Chondrocyte (in vitro differentiated cells): ENCODE measurements around the gene USP36. TPM values are rescaled to one million over a fixed set of nuclear protein-coding genes. Genes with fewer than 3 reads are reported as not detected.
A peak's percentile ranks its signal among the peaks of the same experiment; 100 is the strongest.

ENCODE experiments used
- DNase-seq: peaks from one replicate; pipeline ENCODE4 v3.0.0; 2021; ENCODE audit warnings: mixed read lengths, low spot score
- H3K27ac Mint-ChIP-seq: one replicate; pipeline ENCODE4 v1.8.0; 2021; ENCODE audit warnings: mild to moderate bottlenecking, moderate library complexity, mixed read lengths; ENCODE audit not compliant: unreplicated experiment
- H3K27me3 Mint-ChIP-seq: 2 replicates; pipeline ENCODE4 v1.8.0; 2021; ENCODE audit warnings: low read depth, mixed read lengths
- H3K36me3 Mint-ChIP-seq: 2 replicates; pipeline ENCODE4 v1.8.0; 2021; ENCODE audit warnings: low read depth, mixed read lengths
- H3K4me1 Mint-ChIP-seq: 2 replicates; pipeline ENCODE4 v1.8.0; 2021; ENCODE audit warnings: low read depth, mild to moderate bottlenecking, mixed read lengths
- H3K4me3 Mint-ChIP-seq: one replicate; pipeline ENCODE4 v1.8.0; 2021; ENCODE audit warnings: mild to moderate bottlenecking, moderate library complexity, mixed read lengths; ENCODE audit not compliant: unreplicated experiment
- H3K9me3 Mint-ChIP-seq: 2 replicates; pipeline ENCODE4 v1.8.0; 2021; ENCODE audit warnings: low read depth, mixed read lengths
- CTCF ChIP-seq: fragments of 200-600 bp; sonication (generic); IDR thresholded peaks from 2 replicates; pipeline ENCODE4 v1.5.0; 2021; ENCODE audit warnings: antibody characterized with exemption, mild to moderate bottlenecking, moderate library complexity
- total RNA-seq: library from RNA; stranded (reverse); gene quantifications from 3 replicates; pipeline ENCODE4 v1.2.1, GENCODE V29; 2021

USP36 gene
- total RNA-seq, 1 donor from 2014 or later: 45.1 TPM

DNA sequence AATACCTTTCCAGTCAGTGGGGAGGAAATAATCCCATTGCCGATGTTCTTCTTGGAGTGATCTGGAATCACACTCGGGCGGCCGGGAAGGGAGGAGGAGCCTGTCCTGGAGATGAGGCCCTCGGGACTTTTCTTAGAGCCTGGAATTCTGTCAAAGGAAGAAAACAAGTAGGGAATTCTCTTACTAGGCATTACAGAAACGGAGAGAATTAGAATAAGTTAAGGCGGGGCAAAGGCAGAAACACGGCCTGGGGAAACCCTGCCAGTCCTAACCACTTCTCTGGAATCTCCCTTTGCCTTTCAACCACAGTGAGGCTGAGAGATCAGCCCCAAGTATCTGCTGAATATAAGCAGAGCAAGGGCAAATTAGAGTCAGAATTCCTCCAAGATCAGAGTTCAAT is 27.8 kb downstream of the USP36 start:
- H3K4me1 Mint-ChIP-seq: no peaks in the 10 kb centered on the region
- no peak overlapping the region for H3K4me3 Mint-ChIP-seq

GRCh38 chr17:78808163-78808562 is 32.5 kb downstream of the USP36 start:
- TF ChIP-seq CTCF: no peak
- no peak for DNase-seq
- peaks cover 61% of the 10 kb centered on the region for H3K36me3 Mint-ChIP-seq
- H3K4me3 Mint-ChIP-seq: no peak overlapping the region
- no peaks in the 10 kb centered on the region for H3K4me1 Mint-ChIP-seq
- no peaks in the 10 kb centered on the region for H3K27me3 Mint-ChIP-seq
- H3K9me3 Mint-ChIP-seq: no peaks in the 10 kb centered on the region
- no peak overlapping the region for H3K27ac Mint-ChIP-seq

More for the DNA sequence above, 27.8 kb downstream of the USP36 start:
- DNase-seq: peak; percentile 20
- Mint-ChIP-seq H3K27ac (no peak overlapping the region), H3K27me3 (no peaks in the 10 kb centered on the region), H3K9me3 (no peaks in the 10 kb centered on the region), H3K36me3 (peaks cover 44% of the 10 kb centered on the region)
- no peak for TF ChIP-seq CTCF

- no peak overlapping the region for H3K4me3 Mint-ChIP-seq
Measured at GRCh38 chr17:78806451-78806850, 34.2 kb downstream of the USP36 start.

DNA sequence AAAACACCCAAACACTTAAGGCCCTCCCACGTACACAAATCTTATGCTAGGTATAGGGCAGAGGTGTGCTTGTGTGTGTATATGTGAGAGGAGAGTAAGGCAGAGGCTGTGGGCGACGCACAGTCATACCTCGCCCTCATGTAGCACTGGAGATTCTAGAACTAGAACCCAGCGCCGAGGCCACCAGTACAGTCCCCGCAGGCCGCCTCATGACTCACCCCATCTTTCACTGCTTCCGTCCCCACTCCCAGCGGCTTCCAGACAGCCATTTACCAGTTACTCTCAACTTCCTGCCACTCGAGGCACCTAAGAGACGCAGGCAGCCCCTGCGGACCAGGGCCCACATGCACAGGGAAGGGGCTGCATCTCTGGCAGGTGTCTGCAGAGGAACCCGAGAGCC is 35.3 kb downstream of the USP36 start:
- no peak overlapping the region for H3K27ac Mint-ChIP-seq
- no peaks in the 10 kb centered on the region for H3K27me3 Mint-ChIP-seq
- DNase-seq: no peak
- no peak for TF ChIP-seq CTCF
- H3K9me3 Mint-ChIP-seq: no peaks in the 10 kb centered on the region
- H3K4me1 Mint-ChIP-seq: peaks cover 3% of the 10 kb centered on the region
- H3K4me3 Mint-ChIP-seq: no peak overlapping the region
- peaks cover 58% of the 10 kb centered on the region for H3K36me3 Mint-ChIP-seq

More at GRCh38 chr17:78806451-78806850, 34.2 kb downstream of the USP36 start:
- H3K4me1 Mint-ChIP-seq: peaks cover 1% of the 10 kb centered on the region
- no peak for TF ChIP-seq CTCF
- no peaks in the 10 kb centered on the region for H3K27me3 Mint-ChIP-seq
- peak overlapping the region; percentile 32 for H3K27ac Mint-ChIP-seq
- H3K9me3 Mint-ChIP-seq: no peaks in the 10 kb centered on the region
- H3K36me3 Mint-ChIP-seq: peaks cover 61% of the 10 kb centered on the region
- no peak for DNase-seq

DNA sequence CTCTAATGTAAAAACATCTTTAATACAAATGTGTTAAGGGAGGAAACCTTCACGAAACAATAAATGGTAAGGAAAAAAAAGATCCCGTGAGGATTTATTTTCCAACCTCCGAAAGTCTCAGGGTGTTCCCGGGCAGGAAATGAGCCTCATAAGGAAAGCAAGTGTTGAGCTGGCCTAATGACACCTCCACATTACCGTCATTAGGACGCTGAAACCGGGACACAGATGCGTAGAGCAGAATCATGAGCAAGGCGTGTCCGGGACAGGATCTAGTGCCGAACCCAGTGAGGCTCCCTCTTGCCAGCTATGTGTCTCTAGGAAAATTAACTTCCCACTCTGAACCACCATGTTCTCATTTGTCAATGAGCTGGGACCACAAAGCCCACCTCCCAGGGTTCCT is 35.8 kb downstream of the USP36 start:
- no peak for TF ChIP-seq CTCF
- DNase-seq: no peak
- Mint-ChIP-seq H3K27ac (no peak overlapping the region), H3K27me3 (no peaks in the 10 kb centered on the region), H3K9me3 (no peaks in the 10 kb centered on the region), H3K36me3 (peaks cover 55% of the 10 kb centered on the region), H3K4me1 (peaks cover 3% of the 10 kb centered on the region), H3K4me3 (no peak overlapping the region)
